ENCODE data around the gene ELMOD3.

- TF ChIP-seq, protein P1, sequence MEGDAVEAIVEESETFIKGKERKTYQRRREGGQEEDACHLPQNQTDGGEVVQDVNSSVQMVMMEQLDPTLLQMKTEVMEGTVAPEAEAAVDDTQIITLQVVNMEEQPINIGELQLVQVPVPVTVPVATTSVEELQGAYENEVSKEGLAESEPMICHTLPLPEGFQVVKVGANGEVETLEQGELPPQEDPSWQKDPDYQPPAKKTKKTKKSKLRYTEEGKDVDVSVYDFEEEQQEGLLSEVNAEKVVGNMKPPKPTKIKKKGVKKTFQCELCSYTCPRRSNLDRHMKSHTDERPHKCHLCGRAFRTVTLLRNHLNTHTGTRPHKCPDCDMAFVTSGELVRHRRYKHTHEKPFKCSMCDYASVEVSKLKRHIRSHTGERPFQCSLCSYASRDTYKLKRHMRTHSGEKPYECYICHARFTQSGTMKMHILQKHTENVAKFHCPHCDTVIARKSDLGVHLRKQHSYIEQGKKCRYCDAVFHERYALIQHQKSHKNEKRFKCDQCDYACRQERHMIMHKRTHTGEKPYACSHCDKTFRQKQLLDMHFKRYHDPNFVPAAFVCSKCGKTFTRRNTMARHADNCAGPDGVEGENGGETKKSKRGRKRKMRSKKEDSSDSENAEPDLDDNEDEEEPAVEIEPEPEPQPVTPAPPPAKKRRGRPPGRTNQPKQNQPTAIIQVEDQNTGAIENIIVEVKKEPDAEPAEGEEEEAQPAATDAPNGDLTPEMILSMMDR (IDR thresholded peaks at IDR 0.05): no peak
- TF ChIP-seq POLR2A (IDR thresholded peaks at IDR 0.05): no peak
Measured at GRCh38 chr2:85399183-85399455, 44.5 kb downstream of the ELMOD3 start.
